Neural crest cell (in vitro differentiated cells): ENCODE data around the gene PDE11A. TPM values are rescaled to one million over a fixed set of nuclear protein-coding genes. Genes with fewer than 3 reads are reported as not detected.

ENCODE experiments used
- DNase-seq: peaks from one replicate; pipeline ENCODE4 v3.0.0; 2021; ENCODE audit warnings: low read depth, mixed read lengths, low spot score
- H3K27ac Mint-ChIP-seq: one replicate; pipeline ENCODE4 v1.8.0; 2021; ENCODE audit warnings: mild to moderate bottlenecking, mixed read lengths; ENCODE audit not compliant: unreplicated experiment
- H3K27me3 Mint-ChIP-seq: 2 replicates; pipeline ENCODE4 v1.8.0; 2021; ENCODE audit warnings: low read depth, mild to moderate bottlenecking, mixed read lengths
- H3K36me3 Mint-ChIP-seq: 2 replicates; pipeline ENCODE4 v1.8.0; 2021; ENCODE audit warnings: low read depth, mild to moderate bottlenecking, mixed read lengths
- H3K4me1 Mint-ChIP-seq: 2 replicates; pipeline ENCODE4 v1.8.0; 2021; ENCODE audit warnings: mixed read lengths
- H3K4me3 Mint-ChIP-seq: one replicate; pipeline ENCODE4 v1.8.0; 2021; ENCODE audit warnings: mild to moderate bottlenecking, mixed read lengths
- H3K9me3 Mint-ChIP-seq: 2 replicates; pipeline ENCODE4 v1.8.0; 2021; ENCODE audit warnings: mixed read lengths
- total RNA-seq: library from RNA; stranded (reverse); gene quantifications from 2 replicates; pipeline ENCODE4 v1.2.1, GENCODE V29; 2021
- TF ChIP-seq, protein P1 (sequence below): fragments of 200-600 bp; sonication (generic); conservative IDR thresholded peaks from 2 replicates; pipeline ENCODE4 v1.5.0; 2021; ENCODE audit warnings: antibody characterized with exemption, mild to moderate bottlenecking

PDE11A gene
- total RNA-seq, 1 donor from 2014 or later = 0.28 TPM

DNA sequence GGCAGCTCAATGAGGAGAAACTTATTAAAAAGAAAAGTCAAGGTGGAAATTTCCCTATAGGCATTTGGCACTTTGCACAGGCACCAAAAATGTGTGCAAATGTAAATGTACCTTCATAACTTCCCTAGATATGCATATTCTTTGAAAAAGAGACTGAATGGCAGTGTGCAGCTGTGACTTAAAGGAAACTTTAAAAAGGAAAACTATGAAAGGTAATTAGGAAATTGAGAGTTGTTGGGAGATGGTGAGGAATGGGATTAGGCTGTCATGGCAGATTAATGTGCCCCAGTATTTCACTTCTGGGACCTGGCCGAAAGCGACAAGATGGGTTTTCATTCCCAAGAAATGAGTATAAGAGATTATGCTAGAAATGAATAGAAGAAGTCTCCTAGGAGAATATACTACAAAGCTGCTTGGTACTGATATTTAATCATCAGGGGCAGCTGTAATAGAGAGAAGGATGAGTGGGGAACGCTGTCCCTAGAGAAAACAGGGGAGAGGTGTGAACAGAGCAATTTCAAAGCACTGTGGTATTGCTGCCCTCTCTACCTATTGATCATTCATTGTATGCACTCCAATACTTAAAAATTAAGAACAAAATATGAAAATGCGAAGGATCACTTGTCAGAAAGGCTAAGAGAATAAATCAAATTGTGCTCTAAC, 366.9 kb downstream of the PDE11A start:
- no peak for DNase-seq
- peaks cover 3% of the 10 kb centered on the region for H3K27me3 Mint-ChIP-seq
- no peaks in the 10 kb centered on the region for H3K9me3 Mint-ChIP-seq
- TF ChIP-seq, protein P1, sequence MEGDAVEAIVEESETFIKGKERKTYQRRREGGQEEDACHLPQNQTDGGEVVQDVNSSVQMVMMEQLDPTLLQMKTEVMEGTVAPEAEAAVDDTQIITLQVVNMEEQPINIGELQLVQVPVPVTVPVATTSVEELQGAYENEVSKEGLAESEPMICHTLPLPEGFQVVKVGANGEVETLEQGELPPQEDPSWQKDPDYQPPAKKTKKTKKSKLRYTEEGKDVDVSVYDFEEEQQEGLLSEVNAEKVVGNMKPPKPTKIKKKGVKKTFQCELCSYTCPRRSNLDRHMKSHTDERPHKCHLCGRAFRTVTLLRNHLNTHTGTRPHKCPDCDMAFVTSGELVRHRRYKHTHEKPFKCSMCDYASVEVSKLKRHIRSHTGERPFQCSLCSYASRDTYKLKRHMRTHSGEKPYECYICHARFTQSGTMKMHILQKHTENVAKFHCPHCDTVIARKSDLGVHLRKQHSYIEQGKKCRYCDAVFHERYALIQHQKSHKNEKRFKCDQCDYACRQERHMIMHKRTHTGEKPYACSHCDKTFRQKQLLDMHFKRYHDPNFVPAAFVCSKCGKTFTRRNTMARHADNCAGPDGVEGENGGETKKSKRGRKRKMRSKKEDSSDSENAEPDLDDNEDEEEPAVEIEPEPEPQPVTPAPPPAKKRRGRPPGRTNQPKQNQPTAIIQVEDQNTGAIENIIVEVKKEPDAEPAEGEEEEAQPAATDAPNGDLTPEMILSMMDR = no peak
- H3K4me1 Mint-ChIP-seq = peaks cover 4% of the 10 kb centered on the region
- no peaks in the 10 kb centered on the region for H3K36me3 Mint-ChIP-seq
- H3K4me3 Mint-ChIP-seq = no peak overlapping the region
- H3K27ac Mint-ChIP-seq = no peak overlapping the region

DNA sequence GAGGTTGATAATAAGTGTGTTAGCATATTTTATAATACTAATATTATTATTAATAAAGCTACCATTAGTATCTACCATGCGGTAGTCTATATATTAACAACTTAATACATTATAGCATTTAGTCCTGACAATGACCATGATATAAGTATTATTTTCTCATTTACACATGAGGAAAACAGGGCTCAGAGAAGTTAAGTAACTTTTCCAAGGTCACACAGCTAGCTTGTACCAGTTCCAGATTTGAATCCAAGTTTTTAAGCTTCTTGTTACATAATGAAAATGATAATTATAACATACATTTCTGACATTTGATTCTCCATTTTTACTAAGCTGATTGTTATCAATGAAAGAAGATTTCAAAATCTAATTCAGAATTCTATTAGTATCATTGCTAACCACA, 369.4 kb downstream of the PDE11A start:
- TF ChIP-seq, protein P1 = no peak
- peaks cover 3% of the 10 kb centered on the region for H3K27me3 Mint-ChIP-seq
- peaks cover 4% of the 10 kb centered on the region for H3K4me1 Mint-ChIP-seq
- no peak overlapping the region for H3K27ac Mint-ChIP-seq
- no peaks in the 10 kb centered on the region for H3K9me3 Mint-ChIP-seq
- H3K4me3 Mint-ChIP-seq = no peak overlapping the region
- no peaks in the 10 kb centered on the region for H3K36me3 Mint-ChIP-seq
- no peak for DNase-seq

DNA sequence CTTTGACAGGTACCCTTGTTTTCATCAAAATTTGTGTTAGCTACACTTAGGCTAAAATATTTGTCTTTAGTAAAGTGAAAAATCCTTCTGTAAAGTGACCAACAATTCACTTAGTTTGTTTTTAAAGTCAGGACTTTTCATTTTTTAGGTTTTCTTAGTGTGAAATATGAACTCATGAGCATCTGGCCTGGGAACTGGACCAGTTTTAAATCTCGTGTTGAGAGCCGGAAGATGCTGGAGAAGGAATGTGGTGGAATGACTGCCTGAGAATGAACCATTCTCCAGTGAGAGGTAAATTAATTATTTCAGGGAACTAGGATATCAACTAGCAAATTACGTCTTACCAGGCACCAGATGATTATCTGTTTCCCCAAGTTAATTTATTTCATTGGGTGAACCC, 374.3 kb downstream of the PDE11A start:
- Mint-ChIP-seq H3K9me3 (no peaks in the 10 kb centered on the region), H3K27me3 (no peaks in the 10 kb centered on the region), H3K4me1 (no peaks in the 10 kb centered on the region), H3K27ac (no peak overlapping the region), H3K36me3 (no peaks in the 10 kb centered on the region), H3K4me3 (no peak overlapping the region)
- no peak for DNase-seq
- TF ChIP-seq, protein P1 = no peak

DNA sequence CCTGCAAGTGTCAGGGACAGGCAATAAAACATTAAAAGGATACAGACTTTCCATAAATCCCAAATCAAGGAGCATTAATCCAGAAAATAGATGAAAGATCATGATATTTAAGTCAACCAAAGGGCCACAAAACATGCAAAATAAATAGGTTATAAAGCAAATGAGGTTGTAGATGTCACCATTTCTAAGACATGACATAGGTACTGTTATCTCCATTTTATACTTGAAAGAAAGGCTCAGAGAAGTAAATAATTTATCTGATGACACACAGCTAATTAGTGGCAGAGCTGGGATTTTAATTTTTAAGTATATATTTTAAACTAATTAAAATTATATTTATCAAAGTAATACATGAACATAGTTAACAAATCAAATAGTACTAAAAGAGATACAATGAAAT, 378.2 kb downstream of the PDE11A start:
- Mint-ChIP-seq H3K36me3 (no peaks in the 10 kb centered on the region), H3K27ac (no peak overlapping the region), H3K27me3 (no peaks in the 10 kb centered on the region), H3K4me3 (no peak overlapping the region), H3K9me3 (no peaks in the 10 kb centered on the region), H3K4me1 (no peaks in the 10 kb centered on the region)
- no peak for DNase-seq
- TF ChIP-seq, protein P1 = no peak

DNA sequence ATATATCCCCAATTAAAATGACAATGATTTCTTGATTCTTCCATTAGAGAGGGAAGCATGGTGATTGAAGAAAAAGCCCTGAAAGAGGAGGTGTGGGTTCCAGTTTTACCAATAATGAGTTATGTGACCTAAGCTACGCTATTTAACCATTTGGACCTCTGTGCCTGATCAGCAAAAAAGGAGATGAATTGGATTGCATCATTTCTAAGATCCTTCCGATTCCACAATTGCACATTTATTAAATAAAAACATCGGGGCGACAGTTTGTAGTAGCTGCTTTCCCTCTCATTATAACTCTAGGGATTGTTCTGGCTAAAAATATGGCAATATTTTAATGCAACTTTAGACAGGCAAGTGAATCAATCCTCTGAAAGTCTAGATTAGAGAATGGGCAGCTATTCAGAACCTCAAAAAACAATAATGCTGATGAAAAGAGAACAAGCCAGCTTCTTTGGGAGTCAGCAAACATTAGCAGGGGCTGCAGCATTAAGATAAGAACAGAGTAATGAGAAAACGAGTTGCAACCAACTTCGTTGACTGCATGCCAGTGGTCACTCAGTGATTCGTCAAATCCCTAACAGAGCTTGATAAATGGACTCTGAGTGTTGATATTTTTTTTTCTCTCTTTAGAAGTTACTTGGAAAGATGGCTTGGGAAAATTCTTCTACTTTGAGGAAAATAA, 378.8 kb downstream of the PDE11A start:
- H3K9me3 Mint-ChIP-seq = no peaks in the 10 kb centered on the region
- no peak for DNase-seq
- H3K36me3 Mint-ChIP-seq = no peaks in the 10 kb centered on the region
- TF ChIP-seq, protein P1 = no peak
- H3K27ac Mint-ChIP-seq = no peak overlapping the region
- no peaks in the 10 kb centered on the region for H3K27me3 Mint-ChIP-seq
- no peaks in the 10 kb centered on the region for H3K4me1 Mint-ChIP-seq
- H3K4me3 Mint-ChIP-seq = no peak overlapping the region
